K562 (cell line): ENCODE results near the gene KBTBD2. TPM values are rescaled to one million over a fixed set of nuclear protein-coding genes. Genes with fewer than 3 reads are reported as not detected.

Experiments
- ATAC-seq: fragments of 200-7000 bp; cut with Tn5 transposase; 3 replicates; pipeline ENCODE4 v1.9.1; 2020; ENCODE audit warnings: moderate library complexity
- BruUV-seq: library from RNA; stranded (reverse); fragments of 400-500 nt; replicated peaks from 2 replicates; lab custom pipeline; 2021; lab: Mats Ljungman, UMichigan
- CTCF ChIA-PET: fragments of 300-600 bp; formaldehyde crosslinking; extraction: SDS; loops from one replicate; lab custom pipeline; 2021; ENCODE audit warnings: low intra/inter-chr PET ratio; lab: Yijun Ruan, JAX
- POLR2A ChIA-PET: fragments of 300-600, 350-650 bp; sonication (Branson Sonifier 250); formaldehyde crosslinking; extraction: SDS; loops from one replicate; lab custom pipeline; 2021; ENCODE audit warnings: antibody characterized with exemption, inconsistent platforms; lab: Yijun Ruan, JAX
- DNase-seq, 4 experiments: peaks; one replicate each; pipeline versions ENCODE4 v3.0.0 to v3.0.0-alpha.2; 2011 to 2018; ENCODE audit warnings: low spot score in 3 of 4, mixed read lengths in 3 of 4; ENCODE audit errors: extremely low read depth in 1 of 4
- FAIRE-seq: peaks from 2 replicates; lab custom pipeline; 2011; peaks lifted over from hg19 to GRCh38; lab: Jason Lieb, UNC
- H2AFZ ChIP-seq: 2 replicates; pipeline ENCODE4 v1.6.0; 2011; ENCODE audit warnings: low read depth, low read length, control low read depth, inconsistent platforms
- H3K27ac ChIP-seq: fragments of 200-600 bp; 3 replicates; pipeline ENCODE4 v1.8.0; 2011; ENCODE audit warnings: low read depth, mild to moderate bottlenecking, control low read depth, inconsistent platforms, low read length, moderate library complexity, mixed read lengths; ENCODE audit errors: extremely low read depth
- H3K27me3 ChIP-seq, 2 experiments: fragments of 300-600 bp in 1 of 2; 2 replicates in 1 of 2; 3 replicates in 1 of 2; pipeline versions ENCODE4 v1.6.0 to v1.8.0; 2011; ENCODE audit warnings: inconsistent platforms in 2 of 2, low read length in 2 of 2, mild to moderate bottlenecking in 1 of 2, mixed read lengths in 1 of 2, moderate library complexity in 1 of 2; ENCODE audit not compliant: control insufficient read depth in 2 of 2, insufficient read depth in 2 of 2
- H3K36me3 ChIP-seq: fragments of 300-600 bp; 3 replicates; pipeline ENCODE4 v1.8.0; 2011; ENCODE audit warnings: mild to moderate bottlenecking, low read length, inconsistent platforms; ENCODE audit not compliant: control insufficient read depth, insufficient read depth
- H3K4me1 ChIP-seq, 2 experiments: fragments of 200-600 bp in 1 of 2; replicated peaks in 1 of 2; 2 replicates in 1 of 2; 3 replicates in 1 of 2; pipeline versions ENCODE4 v1.5.1 to v1.8.0; 2011; ENCODE audit warnings: inconsistent platforms in 2 of 2, low read length in 2 of 2, mild to moderate bottlenecking in 1 of 2, mixed read lengths in 1 of 2, moderate library complexity in 1 of 2; ENCODE audit not compliant: control insufficient read depth in 2 of 2, insufficient read depth in 2 of 2
- H3K4me2 ChIP-seq: 2 replicates; pipeline ENCODE4 v1.6.1; 2011; ENCODE audit warnings: low read length, control low read depth, inconsistent platforms, mixed read lengths; ENCODE audit not compliant: insufficient read depth
- H3K4me3 ChIP-seq: fragments of 200-600 bp; sonication (generic), shearing (Covaris generic); 2 replicates; pipeline ENCODE4 v1.5.1; 2016; ENCODE audit warnings: control low read depth, inconsistent platforms
- H3K79me2 ChIP-seq: fragments of 200-600 bp; 3 replicates; pipeline ENCODE4 v1.8.0; 2011; ENCODE audit warnings: low read length, inconsistent platforms; ENCODE audit not compliant: control insufficient read depth, insufficient read depth
- H3K9ac ChIP-seq, 2 experiments: 2 replicates each; pipeline versions ENCODE4 v1.6.0 to v1.6.1; 2011; ENCODE audit warnings: low read depth in 2 of 2, low read length in 2 of 2, control low read depth in 1 of 2, inconsistent platforms in 1 of 2, mild to moderate bottlenecking in 1 of 2, mixed read lengths in 1 of 2; ENCODE audit not compliant: insufficient read depth in 1 of 2
- H3K9me1 ChIP-seq: one replicate; pipeline ENCODE4 v1.6.0; 2011; ENCODE audit warnings: inconsistent platforms, mild to moderate bottlenecking, low read length, moderate library complexity; ENCODE audit not compliant: control insufficient read depth, insufficient read depth
- H3K9me3 ChIP-seq: replicated peaks from 2 replicates; pipeline ENCODE4 v1.5.1; 2011; ENCODE audit warnings: low read depth, low read length, inconsistent platforms; ENCODE audit not compliant: control insufficient read depth, insufficient read depth
- H4K20me1 ChIP-seq: replicated peaks from 2 replicates; pipeline ENCODE4 v1.6.1; 2011; ENCODE audit warnings: low read length, inconsistent platforms, mixed read lengths; ENCODE audit not compliant: control insufficient read depth, insufficient read depth
- ARID1B ChIP-seq: fragments of 450-650 bp; IDR thresholded peaks from 2 replicates; pipeline ENCODE4 v1.6.1; 2016; ENCODE audit warnings: antibody characterized with exemption, mild to moderate bottlenecking, inconsistent platforms
- CBFA2T3 ChIP-seq: fragments of 450-650 bp; IDR thresholded peaks from 2 replicates; pipeline ENCODE4 v1.6.1; 2017
- CTBP1 ChIP-seq: fragments of 450-650 bp; IDR thresholded peaks from 2 replicates; pipeline ENCODE4 v1.6.1; 2016; ENCODE audit warnings: borderline replicate concordance
- KDM1A ChIP-seq, 2 experiments: fragments of 450-650 bp; IDR thresholded peaks; 2 replicates each; pipeline ENCODE4 v1.6.1; 2016; ENCODE audit warnings: mild to moderate bottlenecking in 2 of 2
- LCOR ChIP-seq: sonication (generic); formaldehyde crosslinking; IDR thresholded peaks from 2 replicates; pipeline ENCODE4 v1.8.0; 2022; ENCODE audit warnings: mild to moderate bottlenecking, missing genetic modification reagents
- LEF1 ChIP-seq: fragments of 450-650 bp; IDR thresholded peaks from 2 replicates; pipeline ENCODE4 v1.6.1; 2016; ENCODE audit warnings: mild to moderate bottlenecking
- NCOR1 ChIP-seq: fragments of 450-650 bp; IDR thresholded peaks from 2 replicates; pipeline ENCODE4 v1.6.1; 2016; ENCODE audit warnings: mild to moderate bottlenecking, moderate library complexity
- RCOR1 ChIP-seq, 2 experiments: IDR thresholded peaks; 2 replicates each; pipeline ENCODE4 v1.6.1; 2012; ENCODE audit warnings: low read depth in 2 of 2, low read length in 2 of 2, borderline replicate concordance in 1 of 2, improper control_type of control experiment in 1 of 2
- SMARCA4 ChIP-seq: fragments of 450-650 bp; IDR thresholded peaks from 2 replicates; pipeline ENCODE4 v1.6.1; 2016
- SOX6 ChIP-seq: fragments of 450-650 bp; IDR thresholded peaks from 2 replicates; pipeline ENCODE4 v1.6.1; 2014; ENCODE audit warnings: mild to moderate bottlenecking
- WGBS: fragments of 100-300 bp; shearing (Covaris generic); methylation state at CpG from one replicate; pipeline ENCODE4 v1.1.6; 2016; ENCODE audit warnings: low coverage, mixed read lengths; ENCODE audit not compliant: insufficient coverage; ENCODE audit errors: missing lambda C conversion rate; 5-methylcytosine and 5-hydroxymethylcytosine counted together
- in situ Hi-C: fragments of 300-500 bp; cut with MboI; formaldehyde crosslinking; loops from 4 replicates; pipeline ENCODE4 v1.15.0; 2018; ENCODE audit warnings: inconsistent platforms, mixed read lengths
- intact Hi-C: fragments of 100-400 bp; cut with micrococcal nuclease; formaldehyde crosslinking; loops from 2 replicates; pipeline ENCODE4 v1.14.2; 2022
- polyA plus RNA-seq, 8 experiments: library from polyadenylated mRNA; depleted of rRNA in 4 of 8; stranded (reverse) in 5 of 8; unstranded in 3 of 8; fragments of >200 nt; fragmentation: Nextera tagmentation in 2 of 8; fragmentation: Illumina TruSeq in 1 of 8; extraction: Ambion mirVana in 2 of 8; extraction: Trizol in 1 of 8; gene quantifications; 2 replicates each; pipeline versions ENCODE4 v1.2.1 to v1.2.3, GENCODE V29; 2011 to 2014; ENCODE audit warnings: inconsistent platforms in 1 of 8, missing spikeins in 1 of 8
- total RNA-seq, 7 experiments: library from RNA; depleted of rRNA in 6 of 7; stranded (reverse); fragments of >200 nt in 6 of 7; fragmentation: Illumina TruSeq in 2 of 7; extraction: Trizol in 2 of 7; gene quantifications; 2 replicates each; pipeline versions ENCODE4 v1.2.1 to v1.2.3, GENCODE V29; 2011 to 2021; ENCODE audit warnings: low replicate concordance in 1 of 7
- TF ChIP-seq, protein P1 (sequence below): fragments of 450-650 bp; IDR thresholded peaks from 2 replicates; pipeline ENCODE4 v1.6.1; 2017; ENCODE audit warnings: antibody characterized with exemption, mild to moderate bottlenecking

The KBTBD2 gene
- total and polyA plus RNA-seq, 9 of the 15 experiments (the other 6 are each of a cell fraction or from before 2014, with no cell fraction given) = 22.8 to 62.2 (median 30.8) TPM

DNA sequence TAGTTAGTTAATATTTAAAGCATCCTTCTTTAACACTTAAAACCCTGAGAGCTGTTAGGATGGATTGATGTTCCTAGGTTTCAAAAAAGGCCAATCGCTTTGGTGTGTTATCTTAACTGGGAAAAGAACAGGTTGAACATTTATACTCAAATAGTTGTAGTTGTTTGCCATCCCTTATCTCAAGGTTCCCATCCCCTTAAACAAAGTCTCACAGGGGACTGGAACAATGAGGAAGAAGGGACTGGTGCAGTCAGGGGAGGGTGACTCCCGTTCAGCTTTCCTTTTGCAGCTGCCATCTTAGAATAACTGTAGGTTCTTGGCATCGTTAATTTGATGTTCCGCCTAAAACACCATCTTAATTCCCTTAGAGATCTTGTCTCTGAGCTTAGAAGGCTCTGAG, 2.6 kb upstream of the KBTBD2 start:
- 9% methylated on average over 4 of the region's 4 CpGs for WGBS
- DNase-seq = peak in 1 of 4 experiments; percentile 49
- POLR2A ChIA-PET = interaction anchor here (9.5 kb wide), 1 partner anchor 10 kb away, joined by 111 read pairs; no protein-coding TSS in a partner anchor
- peak overlapping the region in 1 of 2 experiments; percentile 36; a peak in 1 of 4 replicates for H3K9ac ChIP-seq
- H3K27ac ChIP-seq = no peak overlapping the region
- no TSS peak for BruUV-seq
- H3K9me3 ChIP-seq = no peaks in the 10 kb centered on the region
- no peaks in the 10 kb centered on the region for H3K9me1 ChIP-seq
- peaks cover 19% of the 10 kb centered on the region for H3K79me2 ChIP-seq
- H3K4me2 ChIP-seq = peak overlapping the region; percentile 55
- peak; percentile 41 for TF ChIP-seq ARID1B
- TF ChIP-seq LEF1 = no peak
- TF ChIP-seq KDM1A (IDR thresholded peaks at IDR 0.05) = 0 out of 4 replicates have a peak, but pooled peaks of 1 of the 2 experiments have one; percentile 9
- TF ChIP-seq NCOR1 = 0 out of 2 replicates have a peak, but pooled peaks have one; percentile 24
- TF ChIP-seq, protein P1, sequence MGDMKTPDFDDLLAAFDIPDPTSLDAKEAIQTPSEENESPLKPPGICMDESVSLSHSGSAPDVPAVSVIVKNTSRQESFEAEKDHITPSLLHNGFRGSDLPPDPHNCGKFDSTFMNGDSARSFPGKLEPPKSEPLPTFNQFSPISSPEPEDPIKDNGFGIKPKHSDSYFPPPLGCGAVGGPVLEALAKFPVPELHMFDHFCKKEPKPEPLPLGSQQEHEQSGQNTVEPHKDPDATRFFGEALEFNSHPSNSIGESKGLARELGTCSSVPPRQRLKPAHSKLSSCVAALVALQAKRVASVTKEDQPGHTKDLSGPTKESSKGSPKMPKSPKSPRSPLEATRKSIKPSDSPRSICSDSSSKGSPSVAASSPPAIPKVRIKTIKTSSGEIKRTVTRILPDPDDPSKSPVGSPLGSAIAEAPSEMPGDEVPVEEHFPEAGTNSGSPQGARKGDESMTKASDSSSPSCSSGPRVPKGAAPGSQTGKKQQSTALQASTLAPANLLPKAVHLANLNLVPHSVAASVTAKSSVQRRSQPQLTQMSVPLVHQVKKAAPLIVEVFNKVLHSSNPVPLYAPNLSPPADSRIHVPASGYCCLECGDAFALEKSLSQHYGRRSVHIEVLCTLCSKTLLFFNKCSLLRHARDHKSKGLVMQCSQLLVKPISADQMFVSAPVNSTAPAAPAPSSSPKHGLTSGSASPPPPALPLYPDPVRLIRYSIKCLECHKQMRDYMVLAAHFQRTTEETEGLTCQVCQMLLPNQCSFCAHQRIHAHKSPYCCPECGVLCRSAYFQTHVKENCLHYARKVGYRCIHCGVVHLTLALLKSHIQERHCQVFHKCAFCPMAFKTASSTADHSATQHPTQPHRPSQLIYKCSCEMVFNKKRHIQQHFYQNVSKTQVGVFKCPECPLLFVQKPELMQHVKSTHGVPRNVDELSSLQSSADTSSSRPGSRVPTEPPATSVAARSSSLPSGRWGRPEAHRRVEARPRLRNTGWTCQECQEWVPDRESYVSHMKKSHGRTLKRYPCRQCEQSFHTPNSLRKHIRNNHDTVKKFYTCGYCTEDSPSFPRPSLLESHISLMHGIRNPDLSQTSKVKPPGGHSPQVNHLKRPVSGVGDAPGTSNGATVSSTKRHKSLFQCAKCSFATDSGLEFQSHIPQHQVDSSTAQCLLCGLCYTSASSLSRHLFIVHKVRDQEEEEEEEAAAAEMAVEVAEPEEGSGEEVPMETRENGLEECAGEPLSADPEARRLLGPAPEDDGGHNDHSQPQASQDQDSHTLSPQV = 0 out of 2 replicates have a peak, but pooled peaks have one; percentile 21
- TF ChIP-seq RCOR1 (IDR thresholded peaks at IDR 0.05; ENCODE audit: borderline replicate concordance in 1 of 2, low read depth in 2 of 2, low read length in 2 of 2) = 0 out of 4 replicates have a peak, but pooled peaks of 1 of the 2 experiments have one; percentile 28
- TF ChIP-seq LCOR (CRISPR knock-in tag) = no peak
- TF ChIP-seq CBFA2T3 = peak; percentile 41; the same call in 1 of the 2 replicates
- TF ChIP-seq SMARCA4 = 0 out of 2 replicates have a peak, but pooled peaks have one; percentile 30
- TF ChIP-seq SOX6 = peak; percentile 71
- peak; percentile 26; the same call in 1 of the 2 replicates for TF ChIP-seq CTBP1
- TF ChIP-seq, all 486 proteins: peak for 9
- Histone ChIP-seq H4K20me1 (no peaks in the 10 kb centered on the region), H3K36me3 (peaks cover 4% of the 10 kb centered on the region; the same call in 1 of the 3 replicates), H2AFZ (peak overlapping the region; percentile 89), H3K4me3 (no peak overlapping the region), H3K27me3 (no peaks in the 10 kb centered on the region), H3K4me1 (peaks cover 24 to 29% of the 10 kb centered on the region in 2 experiments)
- FAIRE-seq = peak; percentile 32
- CTCF ChIA-PET = no interaction called here
- no peak for ATAC-seq
- intact Hi-C loops = loop anchor here (5.0 kb wide), 2 partner anchors 148 to 402 kb away; partner anchors contain the start of gene LSM5
- in situ Hi-C loops = no loop called here
